GM12891 (cell line): ENCODE results near the gene SLC44A3.

Source experiments
- DNase-seq: peaks from one replicate; pipeline ENCODE4 v3.0.0; 2011; ENCODE audit warnings: low spot score; ENCODE audit not compliant: insufficient read length
- FAIRE-seq: peaks from 2 replicates; lab custom pipeline; 2011; peaks lifted over from hg19 to GRCh38; lab: Jason Lieb, UNC
- PAX5 ChIP-seq: IDR thresholded peaks from 2 replicates; pipeline ENCODE4 v1.6.1; 2011; ENCODE audit warnings: low read length, moderate library complexity, mild to moderate bottlenecking; ENCODE audit not compliant: insufficient read depth, severe bottlenecking
- POLR2A ChIP-seq: IDR thresholded peaks from 2 replicates; pipeline ENCODE4 v1.6.1; 2011; ENCODE audit warnings: low read depth, low read length, control low read depth
- POLR2AphosphoS5 ChIP-seq: IDR thresholded peaks from 2 replicates; pipeline ENCODE4 v1.6.1; 2011; ENCODE audit warnings: low read depth, low read length, control low read depth
- POU2F2 ChIP-seq: IDR thresholded peaks from 2 replicates; pipeline ENCODE4 v1.6.1; 2011; ENCODE audit warnings: low read depth, mild to moderate bottlenecking, control low read depth, low read length, moderate library complexity
- SPI1 ChIP-seq: IDR thresholded peaks from 2 replicates; pipeline ENCODE4 v1.6.1; 2011; ENCODE audit warnings: low read depth, low read length, control low read depth
- TAF1 ChIP-seq: IDR thresholded peaks from 2 replicates; pipeline ENCODE4 v1.6.1; 2011; ENCODE audit warnings: low read depth, low read length, control low read depth

The SLC44A3 gene

DNA sequence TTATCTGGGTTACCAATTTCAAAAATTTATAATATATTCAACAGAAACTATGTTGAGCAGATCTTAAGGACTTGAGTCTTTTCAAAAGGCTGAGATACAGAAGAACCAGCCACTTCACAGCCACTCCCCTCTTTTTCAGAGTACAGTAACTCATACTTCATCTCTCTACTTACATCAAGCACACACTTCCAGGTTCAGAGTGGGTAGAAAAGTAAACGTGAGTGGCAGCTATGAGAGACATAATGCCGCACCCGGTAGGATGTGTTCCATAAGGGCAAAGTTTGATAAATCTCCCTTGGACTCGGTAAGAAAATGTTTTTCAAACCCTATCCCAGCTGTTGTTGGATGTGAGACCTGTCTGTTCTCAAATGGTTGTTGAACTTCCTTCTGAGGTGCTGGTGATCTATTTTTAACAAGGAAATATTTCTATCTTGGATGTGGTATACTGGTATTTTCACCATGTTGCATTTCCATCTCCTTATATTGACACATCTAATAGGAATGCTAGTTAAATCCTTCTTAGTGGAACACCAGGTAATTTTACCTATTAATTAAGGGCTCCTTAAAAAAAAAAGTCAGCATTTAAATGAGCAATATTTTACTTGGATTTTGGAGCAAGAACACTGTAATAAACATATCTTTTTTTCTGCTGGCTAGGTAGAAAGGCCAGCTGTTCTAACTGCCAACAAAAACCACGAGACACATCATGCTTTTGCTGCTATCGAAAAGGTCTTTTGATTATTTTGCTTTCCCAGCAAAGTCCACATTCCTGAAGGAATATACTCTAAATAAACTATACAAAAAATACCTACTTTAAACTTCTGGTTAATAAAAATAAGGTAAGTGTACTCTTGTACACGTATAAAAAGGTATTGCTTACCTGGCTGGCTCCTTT, 78.6 kb downstream of the SLC44A3 start:
- DNase-seq: no peak
- FAIRE-seq: no peak
- TF ChIP-seq PAX5 (no peak), SPI1 (no peak), POLR2AphosphoS5 (no peak)

DNA sequence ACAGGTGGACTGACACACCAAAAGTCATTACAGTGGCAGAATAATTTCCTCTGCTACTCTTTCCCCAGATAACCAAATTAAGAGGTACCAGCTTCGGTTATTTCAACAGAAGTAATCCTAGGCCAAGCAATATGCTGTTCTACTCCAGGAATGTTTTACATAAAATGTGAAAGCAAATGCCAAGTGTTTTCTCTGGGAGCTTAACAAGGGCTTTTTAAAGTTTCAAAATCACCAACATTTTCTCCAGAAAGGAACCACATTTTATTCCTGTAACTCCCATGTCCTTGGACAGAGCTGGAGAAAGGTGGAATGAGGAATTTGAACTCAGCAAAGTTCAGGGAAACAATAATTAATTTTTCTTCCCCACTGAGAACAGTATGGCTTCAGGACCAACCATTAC, 79.6 kb downstream of the SLC44A3 start:
- no peak for FAIRE-seq
- TF ChIP-seq PAX5 (no peak), SPI1 (no peak), POU2F2 (no peak), POLR2A (no peak), POLR2AphosphoS5 (no peak), TAF1 (no peak)
- DNase-seq: no peak

DNA sequence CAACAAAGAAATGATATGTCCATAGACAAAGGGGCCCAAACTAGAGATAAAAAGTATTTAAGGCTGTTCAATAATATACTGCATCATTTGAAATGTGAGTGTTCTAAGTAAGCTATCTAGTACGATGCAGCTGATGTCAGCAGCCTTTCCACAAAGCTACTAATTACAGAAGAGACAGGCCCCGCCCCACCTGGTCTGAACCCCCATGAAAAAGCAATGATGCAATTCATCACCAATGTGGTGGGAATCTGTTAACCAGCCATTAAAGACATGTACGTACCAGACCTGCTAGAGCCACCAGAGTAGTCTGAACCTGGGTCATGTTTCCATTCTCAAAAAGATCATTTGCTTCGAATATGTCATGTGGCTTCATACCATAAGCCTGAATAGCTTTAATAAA, 81.7 kb downstream of the SLC44A3 start:
- TF ChIP-seq SPI1: no peak
- no peak for TF ChIP-seq POLR2AphosphoS5
- no peak for TF ChIP-seq POLR2A
- TF ChIP-seq POU2F2: no peak
- no peak for TF ChIP-seq PAX5
- TF ChIP-seq TAF1: no peak
- no peak for FAIRE-seq
- DNase-seq: no peak

DNA sequence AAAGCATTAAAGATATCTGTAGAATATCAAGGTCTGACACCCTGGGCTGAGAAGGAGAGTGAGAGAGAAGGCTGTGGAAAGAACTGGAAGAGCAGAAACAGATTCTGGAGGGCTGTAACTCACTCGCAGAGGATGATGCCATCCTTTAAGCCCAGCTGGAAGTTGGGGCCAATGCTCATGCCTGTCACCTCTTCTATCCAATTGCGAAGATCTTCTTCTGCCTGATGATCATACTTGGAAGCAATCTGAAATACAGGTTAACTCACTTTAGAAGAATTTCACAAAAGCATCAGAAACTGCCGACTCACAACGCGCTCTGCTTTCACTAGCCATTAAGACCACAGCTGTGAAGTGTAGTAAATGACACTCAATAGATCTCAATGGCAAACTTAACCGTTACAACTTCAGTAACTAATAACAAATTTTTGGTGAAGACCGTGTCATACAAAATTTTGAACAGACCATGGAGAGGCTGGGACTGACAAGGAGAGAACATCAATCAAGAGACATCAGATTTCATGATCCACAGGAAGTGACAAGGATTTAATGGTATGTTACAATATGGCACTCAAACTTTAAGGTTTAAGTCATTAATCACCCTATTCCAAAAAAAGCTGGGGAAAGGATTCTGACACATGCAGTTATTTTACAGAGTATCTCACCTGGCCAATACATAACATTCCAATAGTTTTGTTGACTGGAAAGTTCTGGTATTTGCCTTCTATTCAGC, 83.3 kb downstream of the SLC44A3 start:
- FAIRE-seq (no peak), DNase-seq (no peak)
- TF ChIP-seq PAX5 (no peak), POU2F2 (no peak), POLR2AphosphoS5 (no peak), SPI1 (no peak), TAF1 (no peak), POLR2A (no peak)

DNA sequence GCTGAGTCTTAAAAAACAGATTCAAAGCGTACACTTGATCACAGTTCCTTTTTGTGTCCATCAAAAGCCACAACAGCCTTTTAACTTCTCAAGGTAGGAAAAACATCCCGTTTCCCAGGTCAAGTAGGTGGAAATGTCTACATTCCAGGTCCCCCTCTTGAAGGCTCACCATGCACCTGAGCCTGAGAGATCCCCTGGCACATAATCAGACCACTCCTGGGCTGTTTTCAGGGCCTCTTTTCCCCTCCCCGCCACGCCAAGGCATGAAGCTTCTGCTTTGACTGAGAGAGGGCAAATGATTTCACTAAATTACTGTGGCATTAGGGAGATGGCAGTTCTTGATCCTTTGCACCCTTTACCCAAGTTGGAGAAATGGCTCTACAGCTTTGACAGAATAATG, 85.0 kb downstream of the SLC44A3 start:
- DNase-seq (no peak), FAIRE-seq (no peak)
- TF ChIP-seq POLR2AphosphoS5 (no peak), POU2F2 (no peak), SPI1 (no peak), POLR2A (no peak), PAX5 (no peak), TAF1 (no peak)

DNA sequence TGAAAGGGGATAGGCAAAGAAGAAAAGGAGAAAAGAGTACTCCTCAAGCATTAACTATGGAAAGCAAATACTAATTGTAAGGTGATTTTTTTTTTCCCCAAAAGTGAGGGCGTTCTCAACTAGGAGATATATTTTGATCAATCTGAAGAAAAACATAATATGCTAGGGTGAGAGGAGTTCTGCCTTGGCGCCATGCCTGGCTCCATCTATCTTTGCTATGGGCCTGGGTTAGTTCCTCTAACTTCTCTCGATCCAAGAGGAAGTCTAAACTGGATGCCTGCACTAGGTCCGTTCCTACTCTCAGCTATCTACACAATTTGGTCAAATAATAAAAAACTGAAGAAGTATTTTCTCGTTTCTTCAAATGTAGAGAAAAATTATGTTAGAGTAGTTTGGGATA, 86.2 kb downstream of the SLC44A3 start:
- DNase-seq: no peak
- no peak for TF ChIP-seq PAX5
- TF ChIP-seq POLR2AphosphoS5: no peak
- TF ChIP-seq POU2F2: no peak
- no peak for TF ChIP-seq SPI1
- TF ChIP-seq POLR2A: no peak
- TF ChIP-seq TAF1: no peak
- no peak for FAIRE-seq

DNA sequence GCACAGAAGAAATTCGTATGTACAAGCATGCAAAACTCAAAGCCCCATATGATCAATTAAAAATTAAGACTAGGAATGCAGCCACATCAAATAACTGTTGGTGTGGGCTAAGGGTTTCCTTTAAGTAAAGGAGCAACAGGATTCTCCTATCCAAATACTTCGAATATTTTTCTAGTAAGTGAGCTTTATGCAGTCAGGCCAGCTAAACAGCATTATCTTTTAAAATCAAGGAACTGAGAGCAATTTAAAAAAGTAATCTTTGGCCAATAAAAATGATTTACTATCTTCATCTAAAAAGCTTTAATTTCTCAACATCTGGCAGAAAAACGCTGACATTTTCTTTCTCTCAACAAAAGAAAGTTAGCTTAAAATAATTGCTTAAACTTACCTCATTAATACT, 87.0 kb downstream of the SLC44A3 start:
- FAIRE-seq: no peak
- TF ChIP-seq POU2F2 (no peak), POLR2AphosphoS5 (no peak), POLR2A (no peak), SPI1 (no peak), PAX5 (no peak), TAF1 (no peak)
- DNase-seq: no peak

DNA sequence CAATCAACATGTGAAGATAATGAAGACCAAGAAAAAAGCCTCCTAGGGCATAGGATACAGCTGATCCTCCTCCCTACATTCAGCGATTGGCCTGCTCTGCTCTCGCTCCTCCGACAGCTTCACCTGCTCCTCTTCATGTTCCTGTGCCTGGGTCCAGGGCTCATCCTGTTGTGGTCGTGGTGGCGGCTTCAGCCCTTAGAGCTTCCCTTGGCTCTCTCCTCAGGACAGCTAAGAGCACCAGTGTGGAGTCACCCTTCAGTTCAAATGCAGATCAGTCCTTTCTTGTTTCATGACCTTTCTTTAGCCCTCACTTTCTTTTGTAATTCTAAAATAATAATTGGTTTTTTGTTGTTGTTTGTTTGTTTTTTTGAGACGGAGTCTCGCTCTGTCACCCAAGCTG, 88.0 kb downstream of the SLC44A3 start:
- TF ChIP-seq POLR2AphosphoS5: no peak
- TF ChIP-seq SPI1: no peak

DNA sequence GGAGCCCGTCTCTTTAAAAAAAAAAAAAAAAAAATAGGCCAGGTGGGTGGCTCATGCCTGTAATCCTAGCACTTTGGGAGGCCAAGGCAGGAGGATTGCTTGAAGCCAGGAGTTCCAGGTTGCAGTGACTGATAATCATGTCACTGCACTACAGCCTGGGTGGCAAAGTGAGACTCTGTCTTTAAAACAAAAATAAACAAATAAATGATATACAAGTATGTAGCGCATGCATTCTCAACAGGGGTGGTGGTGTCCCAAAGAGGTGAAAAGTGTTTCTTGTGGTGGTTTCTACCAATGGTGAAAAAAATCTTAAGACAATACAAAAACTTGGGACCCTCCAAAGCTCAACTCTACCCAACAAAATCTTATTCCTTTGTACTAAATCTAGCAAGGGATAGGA, 88.8 kb downstream of the SLC44A3 start:
- DNase-seq (no peak), FAIRE-seq (no peak)
- TF ChIP-seq SPI1 (no peak), TAF1 (no peak), POLR2A (no peak), POLR2AphosphoS5 (no peak), POU2F2 (no peak), PAX5 (no peak)

More for the DNA sequence above, 88.0 kb downstream of the SLC44A3 start:
- DNase-seq: no peak
- no peak for FAIRE-seq
